ENCODE measurements around the gene SPTLC2. TPM values are rescaled to one million over a fixed set of nuclear protein-coding genes. Genes with fewer than 3 reads are reported as not detected.

Gene SPTLC2
- total RNA-seq, 1 experiment from 2014 or later: 32.6 TPM

DNA sequence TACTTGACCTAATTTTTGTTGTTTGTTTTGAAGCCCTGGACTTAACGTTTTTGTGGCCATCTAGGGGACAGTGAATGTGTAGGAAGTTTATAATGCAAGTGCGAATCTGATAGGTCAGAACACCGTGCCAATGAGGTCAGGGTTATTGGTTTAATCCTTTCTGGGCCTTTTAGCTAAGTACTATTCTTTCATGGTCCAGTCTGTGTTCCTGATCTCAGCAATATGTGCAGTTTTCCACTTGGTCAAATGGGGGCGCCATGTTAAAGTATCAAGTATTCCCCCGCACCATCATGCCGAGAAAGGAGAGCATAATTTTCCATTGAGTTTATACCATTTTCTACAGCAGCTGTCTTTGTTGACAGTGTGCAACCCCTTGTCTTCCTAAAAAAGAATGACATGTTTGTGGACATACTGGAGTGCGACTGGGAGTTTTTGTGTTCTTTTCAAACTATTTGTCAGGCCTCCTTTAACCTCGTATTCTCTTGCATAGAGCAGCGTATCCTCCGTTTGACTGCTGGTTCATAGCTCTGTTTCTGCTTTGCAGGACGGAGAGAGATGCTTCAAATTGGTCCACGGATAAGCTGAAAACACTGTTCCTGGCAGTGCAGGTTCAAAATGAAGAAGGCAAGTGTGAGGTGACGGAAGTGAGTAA, 157.2 kb downstream of the SPTLC2 start:
- Histone ChIP-seq H3T11ph (ENCODE audit: low read length) (no peak overlapping the region), H3K14ac (ENCODE audit: insufficient read depth, low read length) (no peak overlapping the region), H3K79me1 (ENCODE audit: insufficient read depth, low read depth, low read length, poor library complexity, severe bottlenecking) (peaks cover 7% of the 10 kb centered on the region), H2AFZ (ENCODE audit: low read length) (no peak overlapping the region), H4K20me1 (ENCODE audit: control insufficient read depth, insufficient read depth, insufficient read length) (no peaks in the 10 kb centered on the region), H2BK5ac (ENCODE audit: insufficient read length, low read length) (no peak overlapping the region), H3K23me2 (ENCODE audit: insufficient read length, low read depth, low read length, poor library complexity, severe bottlenecking) (peaks cover 4% of the 10 kb centered on the region), H3K18ac (ENCODE audit: insufficient read length, low read depth, low read length) (no peak overlapping the region), H4K5ac (ENCODE audit: insufficient read length, low read depth, low read length) (peak overlapping the region; percentile 34), H2BK15ac (ENCODE audit: low read depth, low read length) (no peak overlapping the region), H3K56ac (ENCODE audit: insufficient read length, low read depth, low read length) (no peak overlapping the region), H3K27ac (ENCODE audit: insufficient read length, low read depth, low read length) (no peak overlapping the region), H3K4me2 (ENCODE audit: insufficient read depth, insufficient read length, low read length) (peak overlapping the region; percentile 89), H2BK20ac (ENCODE audit: low read depth, low read length, poor library complexity, severe bottlenecking) (no peak overlapping the region), H3K4ac (ENCODE audit: low read depth, low read length) (no peak overlapping the region), H2BK120ac (ENCODE audit: low read depth, low read length, poor library complexity, severe bottlenecking) (no peak overlapping the region), H2AK5ac (ENCODE audit: insufficient read length, low read length) (no peak overlapping the region), H4K8ac (replicated peaks; ENCODE audit: insufficient read length, low read depth, low read length) (no peak overlapping the region), H3K79me2 (ENCODE audit: insufficient read depth, low read length) (peaks cover 13% of the 10 kb centered on the region; the same call in 1 of the 2 replicates), H3K27me3 (ENCODE audit: insufficient read depth, low read length) (no peaks in the 10 kb centered on the region), H3K23ac (ENCODE audit: insufficient read length, low read depth, low read length) (no peak overlapping the region), H3K9ac (ENCODE audit: extremely low read depth, insufficient read length, low read length) (peak overlapping the region; percentile 85), H2BK12ac (ENCODE audit: insufficient read length, low read depth, low read length) (no peak overlapping the region), H3K4me1 (ENCODE audit: insufficient read depth, low read length) (no peaks in the 10 kb centered on the region; the same call in 1 of the 2 replicates), H4K91ac (ENCODE audit: insufficient read length, low read depth, low read length) (no peak overlapping the region), H3K9me3 (ENCODE audit: control insufficient read depth, low read depth, low read length) (no peaks in the 10 kb centered on the region)
- Mint-ChIP-seq H3K27ac (peak overlapping the region in 1 of 3 experiments; percentile 1; a peak in 2 of 7 replicates), H3K9me3 (no peaks in the 10 kb centered on the region), H3K27me3 (ENCODE audit: low read depth) (no peaks in the 10 kb centered on the region), H3K36me3 (ENCODE audit: insufficient read depth in 1 of 3, low read depth in 3 of 3) (peaks cover 37 to 50% (median 44%) of the 10 kb centered on the region in 3 experiments), H3K4me3 (peak overlapping the region; percentile 100), H3K4me1 (peaks cover 20 to 22% of the 10 kb centered on the region in 2 experiments)
- peak; percentile 58 for DNase-seq
- TF ChIP-seq, protein P1, sequence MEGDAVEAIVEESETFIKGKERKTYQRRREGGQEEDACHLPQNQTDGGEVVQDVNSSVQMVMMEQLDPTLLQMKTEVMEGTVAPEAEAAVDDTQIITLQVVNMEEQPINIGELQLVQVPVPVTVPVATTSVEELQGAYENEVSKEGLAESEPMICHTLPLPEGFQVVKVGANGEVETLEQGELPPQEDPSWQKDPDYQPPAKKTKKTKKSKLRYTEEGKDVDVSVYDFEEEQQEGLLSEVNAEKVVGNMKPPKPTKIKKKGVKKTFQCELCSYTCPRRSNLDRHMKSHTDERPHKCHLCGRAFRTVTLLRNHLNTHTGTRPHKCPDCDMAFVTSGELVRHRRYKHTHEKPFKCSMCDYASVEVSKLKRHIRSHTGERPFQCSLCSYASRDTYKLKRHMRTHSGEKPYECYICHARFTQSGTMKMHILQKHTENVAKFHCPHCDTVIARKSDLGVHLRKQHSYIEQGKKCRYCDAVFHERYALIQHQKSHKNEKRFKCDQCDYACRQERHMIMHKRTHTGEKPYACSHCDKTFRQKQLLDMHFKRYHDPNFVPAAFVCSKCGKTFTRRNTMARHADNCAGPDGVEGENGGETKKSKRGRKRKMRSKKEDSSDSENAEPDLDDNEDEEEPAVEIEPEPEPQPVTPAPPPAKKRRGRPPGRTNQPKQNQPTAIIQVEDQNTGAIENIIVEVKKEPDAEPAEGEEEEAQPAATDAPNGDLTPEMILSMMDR (conservative IDR thresholded peaks at IDR 0.05): peak; percentile 78
- WGBS (ENCODE audit: extremely low coverage, insufficient read length, low lambda C conversion rate): no CpG with 5 or more reads among the region's 13 CpGs
